Measurements from ENCODE around the gene SLC12A5.

DNA sequence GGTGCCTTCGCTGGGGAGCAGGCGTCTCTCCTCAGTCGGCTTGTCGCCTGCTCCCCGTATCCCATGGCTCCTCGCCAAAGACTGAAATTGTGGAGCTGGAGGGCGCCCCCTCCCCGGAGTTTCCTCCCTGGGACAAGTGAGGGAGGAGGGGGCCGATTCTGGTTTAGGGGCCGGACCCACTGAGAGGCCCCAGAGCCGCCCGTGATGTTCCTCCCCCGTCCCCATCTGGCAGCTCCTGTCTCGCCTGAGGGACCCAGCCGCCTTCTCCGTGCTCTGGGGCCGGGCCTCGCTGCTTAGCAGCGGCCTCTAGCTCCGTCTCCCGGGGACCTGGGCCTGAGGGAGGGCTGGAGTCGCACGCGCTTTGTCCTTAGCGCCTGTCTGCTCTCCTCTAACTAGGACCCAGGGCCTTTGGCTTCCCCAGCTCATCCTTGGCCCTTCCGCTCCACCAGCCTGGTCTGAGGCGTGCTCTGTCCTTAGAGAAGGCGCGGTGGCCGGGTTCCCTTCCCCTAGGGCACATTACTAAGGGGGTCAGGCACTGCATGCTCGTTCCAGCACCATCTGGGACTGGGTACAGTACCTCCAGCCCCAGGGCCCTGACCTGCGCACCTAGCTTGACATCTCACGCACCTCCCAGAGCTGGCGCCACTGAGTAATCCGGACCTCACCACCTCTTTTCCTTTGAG, 29.7 kb downstream of the SLC12A5 start:
- TF ChIP-seq, protein P1, sequence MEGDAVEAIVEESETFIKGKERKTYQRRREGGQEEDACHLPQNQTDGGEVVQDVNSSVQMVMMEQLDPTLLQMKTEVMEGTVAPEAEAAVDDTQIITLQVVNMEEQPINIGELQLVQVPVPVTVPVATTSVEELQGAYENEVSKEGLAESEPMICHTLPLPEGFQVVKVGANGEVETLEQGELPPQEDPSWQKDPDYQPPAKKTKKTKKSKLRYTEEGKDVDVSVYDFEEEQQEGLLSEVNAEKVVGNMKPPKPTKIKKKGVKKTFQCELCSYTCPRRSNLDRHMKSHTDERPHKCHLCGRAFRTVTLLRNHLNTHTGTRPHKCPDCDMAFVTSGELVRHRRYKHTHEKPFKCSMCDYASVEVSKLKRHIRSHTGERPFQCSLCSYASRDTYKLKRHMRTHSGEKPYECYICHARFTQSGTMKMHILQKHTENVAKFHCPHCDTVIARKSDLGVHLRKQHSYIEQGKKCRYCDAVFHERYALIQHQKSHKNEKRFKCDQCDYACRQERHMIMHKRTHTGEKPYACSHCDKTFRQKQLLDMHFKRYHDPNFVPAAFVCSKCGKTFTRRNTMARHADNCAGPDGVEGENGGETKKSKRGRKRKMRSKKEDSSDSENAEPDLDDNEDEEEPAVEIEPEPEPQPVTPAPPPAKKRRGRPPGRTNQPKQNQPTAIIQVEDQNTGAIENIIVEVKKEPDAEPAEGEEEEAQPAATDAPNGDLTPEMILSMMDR (IDR thresholded peaks at IDR 0.05): no peak
- no peak for TF ChIP-seq POLR2A (IDR thresholded peaks at IDR 0.05)
- no peak for TF ChIP-seq EP300 (IDR thresholded peaks at IDR 0.05)
- TF ChIP-seq POLR2AphosphoS5 (IDR thresholded peaks at IDR 0.05): no peak

Measured in gastroesophageal sphincter (tissue), 3 donors.